Gastroesophageal sphincter (tissue), 4 donors: Measurements from ENCODE around the gene NIPBL. TPM values are rescaled to one million over a fixed set of nuclear protein-coding genes. Genes with fewer than 3 reads are reported as not detected.

ENCODE experiments used
- ATAC-seq: fragments of 150-250 bp; one replicate; pipeline ENCODE4 v1.9.1; 2016; ENCODE audit warnings: mild to moderate bottlenecking, moderate library complexity
- H3K27ac ChIP-seq, 4 donors: fragments of 200-600 bp; sonication (generic) in 3 of 4; 1 replicate in 3 of 4; 2 replicates in 1 of 4; pipeline ENCODE4 v1.5.1; 2016 to 2019
- H3K27me3 ChIP-seq: fragments of 200-600 bp; sonication (generic); one replicate; pipeline ENCODE4 v1.5.1; 2019
- H3K36me3 ChIP-seq, 2 donors: fragments of 200-600 bp; sonication (generic); one replicate each; pipeline ENCODE4 v1.5.1; 2019; ENCODE audit warnings: control low read depth in 1 of 2
- H3K4me1 ChIP-seq, 3 donors: fragments of 200-600 bp; sonication (generic); 1 replicate in 2 of 3; 2 replicates in 1 of 3; pipeline ENCODE4 v1.5.1; 2016 to 2019; ENCODE audit warnings: control low read depth in 2 of 3
- H3K4me3 ChIP-seq, 2 donors: fragments of 200-600 bp; sonication (generic); one replicate each; pipeline ENCODE4 v1.5.1; 2019; ENCODE audit warnings: mild to moderate bottlenecking in 1 of 2, moderate library complexity in 1 of 2
- H3K9me3 ChIP-seq, 3 donors: fragments of 200-600 bp; sonication (generic); one replicate each; pipeline ENCODE4 v1.5.1; 2017 to 2019; ENCODE audit warnings: control low read depth in 2 of 3
- CTCF ChIP-seq, 4 experiments: fragments of 200-600 bp in 2 of 4; fragments of 450-650 bp in 2 of 4; sonication (generic) in 1 of 4; IDR thresholded peaks; one replicate each; pipeline ENCODE4 v1.5.1; 2017 to 2019; ENCODE audit warnings: antibody characterized with exemption in 4 of 4, mild to moderate bottlenecking in 2 of 4, moderate library complexity in 2 of 4
- EP300 ChIP-seq: sonication (generic); formaldehyde crosslinking; IDR thresholded peaks from one replicate; pipeline ENCODE4 v1.6.1; 2017; ENCODE audit warnings: antibody characterized with exemption, mild to moderate bottlenecking
- POLR2A ChIP-seq, 2 donors: fragments of 450-650 bp; IDR thresholded peaks; one replicate each; pipeline ENCODE4 v1.6.1; 2017; ENCODE audit warnings: antibody characterized with exemption in 2 of 2, mild to moderate bottlenecking in 2 of 2, moderate library complexity in 1 of 2
- POLR2AphosphoS5 ChIP-seq: sonication (generic); formaldehyde crosslinking; IDR thresholded peaks from one replicate; pipeline ENCODE4 v1.6.1; 2017; ENCODE audit warnings: antibody characterized with exemption
- WGBS, 2 donors: methylation state at CpG; one replicate each; pipeline ENCODE4 v1.1.5; 2018; ENCODE audit warnings: low coverage in 1 of 2; 5-methylcytosine and 5-hydroxymethylcytosine counted together
- total RNA-seq, 4 donors: library from RNA; depleted of rRNA; stranded (reverse); fragments of >200 nt; gene quantifications; one replicate each; pipeline ENCODE4 v1.1.0, GENCODE V29; 2016

The NIPBL gene
- total RNA-seq, 4 donors from 2014 or later = 44.9 to 59.4 (median 51.7) TPM

- Histone ChIP-seq H3K4me1 (peaks cover 2 to 51% (median 4%) of the 10 kb centered on the region in 3 donors), H3K9me3 (no peaks in the 10 kb centered on the region), H3K27me3 (no peaks in the 10 kb centered on the region), H3K27ac (no peak overlapping the region), H3K36me3 (no peaks in the 10 kb centered on the region), H3K4me3 (no peak overlapping the region)
- ATAC-seq = no peak
- no peak for TF ChIP-seq POLR2A (IDR thresholded peaks at IDR 0.05)
- no peak for TF ChIP-seq POLR2AphosphoS5
- TF ChIP-seq CTCF (IDR thresholded peaks at IDR 0.05) = no peak
- TF ChIP-seq EP300 = no peak
Measured at GRCh38 chr5:36919650-36920049, 43.1 kb downstream of the NIPBL start.

GRCh38 chr5:36928947-36929346, 52.4 kb downstream of the NIPBL start:
- Histone ChIP-seq H3K9me3 (no peaks in the 10 kb centered on the region), H3K27me3 (no peaks in the 10 kb centered on the region), H3K36me3 (no peaks in the 10 kb centered on the region), H3K27ac (no peak overlapping the region), H3K4me1 (peaks cover 0 to 42% (median 0%) of the 10 kb centered on the region in 3 donors), H3K4me3 (no peak overlapping the region)
- 0% methylated on average over 1 of the region's 1 CpG for WGBS, 2 donors
- TF ChIP-seq EP300 (no peak), POLR2AphosphoS5 (no peak), CTCF (IDR thresholded peaks at IDR 0.05) (no peak), POLR2A (IDR thresholded peaks at IDR 0.05) (no peak)
- no peak for ATAC-seq

- no peak overlapping the region for H3K27ac ChIP-seq
- H3K4me1 ChIP-seq = peaks cover 0 to 44% (median 0%) of the 10 kb centered on the region in 3 donors
- H3K4me3 ChIP-seq = no peak overlapping the region
- no peaks in the 10 kb centered on the region for H3K36me3 ChIP-seq
- H3K27me3 ChIP-seq = no peaks in the 10 kb centered on the region
- ATAC-seq = no peak
- TF ChIP-seq CTCF (IDR thresholded peaks at IDR 0.05) = no peak
- TF ChIP-seq EP300 = no peak
- no peak for TF ChIP-seq POLR2AphosphoS5
- TF ChIP-seq POLR2A (IDR thresholded peaks at IDR 0.05) = no peak
- H3K9me3 ChIP-seq = no peaks in the 10 kb centered on the region
Measured at GRCh38 chr5:36929438-36929837, 52.9 kb downstream of the NIPBL start.

GRCh38 chr5:36932056-36932455, 55.5 kb downstream of the NIPBL start:
- ATAC-seq = no peak
- no peak for TF ChIP-seq POLR2AphosphoS5
- no peak for TF ChIP-seq CTCF (IDR thresholded peaks at IDR 0.05)
- TF ChIP-seq EP300 = no peak
- no peak for TF ChIP-seq POLR2A (IDR thresholded peaks at IDR 0.05)
- Histone ChIP-seq H3K27ac (no peak overlapping the region), H3K4me3 (no peak overlapping the region), H3K9me3 (no peaks in the 10 kb centered on the region), H3K36me3 (no peaks in the 10 kb centered on the region), H3K4me1 (peaks cover 0 to 36% (median 0%) of the 10 kb centered on the region in 3 donors), H3K27me3 (no peaks in the 10 kb centered on the region)
- WGBS, 2 donors = 83 to 96% methylated on average over 3 to 4 of the region's 4 CpGs

- H3K27ac ChIP-seq = no peak overlapping the region
- no peak overlapping the region for H3K4me3 ChIP-seq
- WGBS, 2 donors = 100% methylated on average over 1 of the region's 1 CpG
- H3K4me1 ChIP-seq = peaks cover 0 to 41% (median 0%) of the 10 kb centered on the region in 3 donors
- H3K36me3 ChIP-seq = no peaks in the 10 kb centered on the region
- H3K9me3 ChIP-seq = no peaks in the 10 kb centered on the region
- no peak for TF ChIP-seq POLR2A (IDR thresholded peaks at IDR 0.05)
- TF ChIP-seq POLR2AphosphoS5 = no peak
- no peak for TF ChIP-seq CTCF (IDR thresholded peaks at IDR 0.05)
- TF ChIP-seq EP300 = no peak
- no peak for ATAC-seq
- H3K27me3 ChIP-seq = no peaks in the 10 kb centered on the region
Measured at GRCh38 chr5:36932699-36933098, 56.1 kb downstream of the NIPBL start.
